GM18505 (cell line): ENCODE measurements around the gene CBY2.

Source experiments
- ATAC-seq: cut with Tn5 transposase; IDR thresholded peaks from one replicate; pipeline ENCODE4 v1.9.1; 2021; ENCODE audit not compliant: unreplicated experiment
- POLR2A ChIP-seq: IDR thresholded peaks from 4 replicates; pipeline ENCODE4 v1.6.1; 2011; ENCODE audit warnings: borderline replicate concordance; ENCODE audit not compliant: insufficient read depth, insufficient read length; ENCODE audit errors: extremely low read depth

The CBY2 gene

DNA sequence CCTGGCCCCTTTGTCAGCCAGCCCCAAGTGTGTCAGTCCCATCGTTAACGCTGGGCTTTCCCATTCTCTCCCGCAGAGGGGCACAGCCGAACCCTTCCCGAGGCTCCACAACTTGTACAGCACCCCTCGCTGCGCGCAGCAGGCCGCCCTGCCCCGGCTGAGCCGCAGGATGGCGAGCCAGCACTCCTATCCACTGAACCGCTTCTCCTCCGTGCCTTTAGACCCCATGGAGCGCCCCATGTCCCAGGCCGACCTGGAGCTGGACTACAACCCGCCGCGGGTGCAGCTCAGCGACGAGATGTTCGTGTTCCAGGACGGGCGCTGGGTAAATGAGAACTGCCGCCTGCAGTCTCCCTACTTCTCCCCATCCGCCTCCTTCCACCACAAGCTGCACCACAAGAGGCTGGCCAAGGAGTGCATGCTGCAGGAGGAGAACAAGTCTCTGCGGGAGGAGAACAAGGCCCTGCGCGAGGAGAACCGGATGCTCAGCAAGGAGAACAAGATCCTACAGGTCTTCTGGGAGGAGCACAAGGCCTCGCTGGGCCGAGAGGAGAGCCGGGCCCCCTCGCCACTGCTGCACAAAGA is 11.1 kb downstream of the CBY2 start:
- no peak for ATAC-seq
- no peak for TF ChIP-seq POLR2A

DNA sequence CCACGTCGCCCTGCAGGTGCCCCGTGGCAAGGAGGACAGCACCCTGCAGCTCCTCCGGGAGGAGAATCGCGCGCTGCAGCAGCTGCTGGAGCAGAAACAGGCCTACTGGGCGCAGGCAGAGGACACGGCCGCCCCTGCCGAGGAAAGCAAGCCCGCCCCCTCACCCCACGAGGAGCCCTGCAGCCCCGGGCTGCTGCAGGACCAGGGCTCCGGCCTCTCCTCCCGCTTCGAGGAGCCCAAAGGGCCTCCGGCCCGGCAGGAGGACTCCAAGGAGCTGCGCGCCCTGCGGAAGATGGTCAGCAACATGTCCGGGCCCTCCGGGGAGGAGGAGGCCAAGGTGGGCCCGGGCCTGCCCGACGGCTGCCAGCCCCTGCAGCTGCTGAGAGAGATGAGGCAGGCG is 11.6 kb downstream of the CBY2 start:
- no peak for TF ChIP-seq POLR2A
- ATAC-seq: no peak

DNA sequence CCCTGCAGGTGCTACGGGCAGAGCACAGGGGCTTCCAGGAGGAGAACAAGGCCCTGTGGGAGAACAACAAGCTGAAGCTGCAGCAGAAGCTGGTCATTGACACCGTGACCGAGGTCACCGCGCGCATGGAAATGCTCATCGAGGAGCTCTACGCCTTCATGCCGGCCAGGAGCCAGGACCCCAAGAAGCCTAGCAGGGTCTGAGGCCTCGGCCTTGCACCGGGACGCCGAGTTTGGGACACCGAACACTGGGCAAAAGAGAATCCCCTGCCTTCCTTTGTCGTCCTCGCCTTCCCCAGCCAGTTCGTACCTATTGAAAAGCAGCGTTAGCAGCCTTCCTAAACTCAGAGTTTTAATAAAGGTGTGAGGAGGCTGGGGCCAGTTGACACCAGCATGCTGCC is 12.1 kb downstream of the CBY2 start:
- TF ChIP-seq POLR2A: no peak
- ATAC-seq: no peak

DNA sequence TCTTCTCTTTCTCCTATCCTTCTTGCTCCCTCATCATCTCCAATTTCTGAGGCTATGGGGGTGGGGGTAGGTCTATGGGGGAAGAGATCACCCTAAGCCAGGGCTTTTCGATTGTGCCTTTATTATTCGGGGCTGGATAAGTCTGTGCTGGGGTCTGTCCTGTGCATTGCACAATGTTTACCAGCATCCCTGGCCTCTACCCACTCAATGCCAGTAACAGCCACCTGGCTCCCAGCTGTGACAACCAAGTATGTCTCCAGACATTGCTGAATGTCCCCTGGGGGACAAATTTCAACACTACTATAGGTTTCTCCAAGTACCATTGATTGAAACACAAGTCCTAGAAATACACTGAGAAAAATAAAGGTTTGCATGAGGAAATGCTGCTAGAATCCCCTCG is 13.2 kb downstream of the CBY2 start:
- ATAC-seq: no peak
- no peak for TF ChIP-seq POLR2A

DNA sequence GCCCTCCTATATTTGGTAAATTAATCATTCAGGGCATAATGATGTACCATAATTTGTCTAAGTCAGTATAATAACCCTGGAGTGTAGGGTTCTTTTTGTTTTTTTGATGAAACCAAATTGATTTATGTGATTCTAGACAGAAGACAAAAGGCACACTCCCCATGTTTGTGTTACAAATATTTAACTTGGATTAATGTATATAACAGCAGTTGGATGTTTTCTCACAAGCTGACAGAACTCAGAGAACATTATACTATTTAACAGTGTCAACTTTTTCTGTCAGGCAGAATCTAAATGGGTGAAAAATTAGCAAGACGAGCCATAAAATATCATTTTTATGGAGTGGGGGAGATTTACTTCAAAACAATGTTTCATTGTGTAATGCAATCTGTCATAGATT is 15.2 kb downstream of the CBY2 start:
- ATAC-seq: no peak
- TF ChIP-seq POLR2A: no peak

DNA sequence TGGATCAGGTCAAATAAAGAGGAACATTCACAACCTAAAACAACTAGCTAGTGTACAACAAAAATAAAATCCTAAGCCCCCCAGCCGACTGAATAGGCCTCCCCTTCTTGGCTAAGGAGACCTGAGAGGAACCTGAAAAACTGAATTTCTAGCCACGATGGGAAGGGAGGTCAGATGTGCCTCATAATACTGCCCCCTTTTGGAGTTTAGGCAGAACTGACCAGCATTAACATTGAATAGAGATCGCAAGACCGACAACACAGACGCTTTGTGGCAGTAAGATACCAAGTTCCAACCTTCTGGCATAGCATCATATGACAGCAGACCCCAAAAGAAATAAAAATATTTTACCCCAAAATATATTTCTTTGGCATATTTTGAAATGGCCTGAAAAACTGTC is 15.9 kb downstream of the CBY2 start:
- no peak for ATAC-seq
- no peak for TF ChIP-seq POLR2A

DNA sequence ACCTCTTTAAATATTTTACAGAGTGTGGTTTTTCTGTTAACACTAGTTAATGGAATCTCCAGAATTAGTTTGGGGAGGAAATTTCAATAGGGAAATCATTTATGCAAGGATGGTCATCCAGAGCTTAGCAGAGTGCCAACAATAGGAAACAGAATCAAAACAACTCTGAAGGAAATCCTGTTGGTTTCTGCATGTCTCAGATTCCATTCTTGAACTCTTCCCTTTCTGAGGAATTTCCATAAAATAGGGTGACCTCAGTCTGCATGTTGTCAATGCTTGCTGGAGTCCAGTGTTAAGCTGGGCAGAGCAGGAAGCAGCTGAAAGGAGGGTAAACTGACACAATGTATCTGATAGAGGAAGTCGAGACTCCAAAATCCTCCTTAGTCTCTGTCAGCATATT is 16.9 kb downstream of the CBY2 start:
- no peak for TF ChIP-seq POLR2A
- no peak for ATAC-seq

DNA sequence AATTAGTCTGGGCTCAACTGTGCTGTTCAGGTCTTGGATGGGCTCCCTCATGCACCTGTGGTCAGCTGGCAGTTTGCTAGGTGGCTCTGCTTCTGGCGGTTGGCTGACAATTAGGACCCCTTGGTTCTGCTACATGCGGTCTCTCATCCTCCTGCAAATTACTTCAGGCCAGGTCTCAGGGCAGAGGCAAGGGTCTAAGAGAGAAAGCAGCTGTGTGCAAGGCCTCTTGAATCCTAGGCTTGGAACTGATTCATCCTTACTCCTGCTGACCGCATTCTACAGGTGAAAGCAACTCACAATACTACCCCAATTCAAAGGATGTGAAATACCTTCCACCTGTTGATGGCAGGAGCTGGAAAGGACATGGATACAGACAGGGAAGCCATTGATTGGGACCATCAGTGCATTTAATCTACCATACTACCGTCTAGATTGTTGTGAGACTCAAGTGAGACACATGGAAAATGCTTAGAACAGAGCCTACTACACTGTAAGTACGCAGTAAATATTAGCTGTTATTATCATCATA is 19.1 kb downstream of the CBY2 start:
- ATAC-seq: no peak
- no peak for TF ChIP-seq POLR2A

DNA sequence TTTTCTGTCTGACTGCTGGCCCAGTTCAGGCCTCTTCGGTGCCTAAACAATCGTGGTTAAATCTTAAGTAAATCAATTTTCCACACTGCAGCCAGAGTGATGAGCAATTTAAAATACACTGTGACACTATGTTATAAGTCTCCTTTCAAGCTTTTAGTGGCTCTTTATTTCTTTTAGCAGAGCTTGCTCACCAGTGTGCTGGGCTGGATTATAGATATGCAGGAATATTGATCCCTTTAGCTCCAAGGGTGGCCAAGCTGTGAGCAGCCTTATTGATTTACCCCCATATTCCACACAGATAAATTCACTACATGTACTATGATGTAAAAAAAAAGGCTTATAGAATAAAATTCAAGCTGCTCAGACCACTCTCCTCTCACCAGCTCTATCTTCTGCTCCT is 21.7 kb downstream of the CBY2 start:
- no peak for ATAC-seq
- no peak for TF ChIP-seq POLR2A

DNA sequence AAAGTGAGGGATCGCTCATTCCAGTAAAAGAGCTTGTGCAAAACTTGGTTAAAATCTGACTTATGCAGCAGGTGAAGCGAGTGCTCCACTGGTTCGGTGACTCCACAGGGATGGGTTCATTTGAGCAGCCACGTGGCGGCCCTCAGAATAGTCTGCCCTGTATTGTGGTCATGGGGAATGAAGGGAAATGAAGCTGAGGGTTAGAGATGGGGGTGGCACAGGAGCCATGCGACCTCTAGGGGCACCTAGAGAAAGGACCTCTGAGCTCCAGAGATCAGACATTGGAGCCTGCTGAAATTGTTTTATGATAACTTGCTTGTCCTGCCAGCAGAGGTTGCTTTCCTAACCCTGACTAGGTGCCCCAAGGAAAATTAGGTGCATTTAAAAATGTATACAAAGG is 26.6 kb downstream of the CBY2 start:
- no peak for TF ChIP-seq POLR2A
- ATAC-seq: no peak

DNA sequence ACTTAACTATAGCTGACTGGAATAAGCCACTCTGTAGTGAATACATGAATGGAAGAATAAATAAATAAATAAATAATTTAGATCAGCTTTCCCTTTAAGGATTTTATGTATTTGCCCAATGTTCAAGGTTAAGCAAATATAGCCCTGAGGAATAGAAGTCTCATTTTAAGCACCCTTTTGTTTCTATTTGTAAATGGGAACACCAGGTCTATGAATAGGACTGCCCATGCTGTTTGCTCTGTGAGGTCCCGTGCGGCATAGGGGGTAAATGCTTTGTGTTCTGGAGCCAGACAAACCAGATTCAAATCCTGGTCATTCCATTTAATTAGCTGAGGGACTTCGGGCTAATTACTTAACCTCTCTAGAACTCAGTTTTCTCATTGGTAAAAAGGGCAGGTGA is 29.3 kb downstream of the CBY2 start:
- no peak for ATAC-seq
- TF ChIP-seq POLR2A: no peak

DNA sequence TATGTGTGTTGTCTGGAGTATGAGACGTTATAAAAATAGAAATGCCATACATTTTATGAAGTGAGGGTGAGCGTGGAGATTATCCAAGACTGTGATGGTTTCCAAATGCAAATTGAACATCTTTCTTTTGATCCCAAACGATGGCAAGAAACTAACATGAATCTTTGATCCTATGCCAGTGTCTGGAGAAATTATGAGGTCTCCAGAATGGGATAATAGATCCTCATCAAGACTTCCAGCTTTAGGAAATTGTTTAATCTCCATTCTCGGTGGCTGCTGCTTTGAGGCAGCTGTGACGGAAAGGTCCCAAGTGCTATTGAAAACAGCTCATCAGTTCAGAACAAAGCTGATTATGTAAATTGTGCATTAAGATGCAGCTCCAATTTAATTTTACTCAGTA is 30.8 kb downstream of the CBY2 start:
- no peak for TF ChIP-seq POLR2A
- no peak for ATAC-seq

DNA sequence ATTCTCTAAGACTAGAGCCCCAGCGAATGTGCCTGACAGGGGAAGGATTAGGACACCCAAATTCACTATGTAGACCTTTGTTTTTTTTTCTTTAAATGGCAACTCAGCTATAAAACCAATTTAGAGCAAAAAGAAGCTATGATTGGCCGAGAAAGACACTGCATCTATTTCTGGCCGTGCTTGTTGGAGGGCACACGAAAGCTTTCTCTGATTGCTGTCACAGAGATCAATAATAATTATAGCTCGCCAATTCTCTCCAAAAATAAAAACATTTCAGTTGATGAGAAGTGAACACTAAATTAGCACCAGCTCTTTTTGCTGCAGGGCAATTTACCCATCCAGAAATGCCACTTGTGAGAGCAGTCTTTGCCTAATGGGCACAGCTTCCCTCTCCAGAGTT is 31.2 kb downstream of the CBY2 start:
- no peak for TF ChIP-seq POLR2A
- ATAC-seq: no peak

DNA sequence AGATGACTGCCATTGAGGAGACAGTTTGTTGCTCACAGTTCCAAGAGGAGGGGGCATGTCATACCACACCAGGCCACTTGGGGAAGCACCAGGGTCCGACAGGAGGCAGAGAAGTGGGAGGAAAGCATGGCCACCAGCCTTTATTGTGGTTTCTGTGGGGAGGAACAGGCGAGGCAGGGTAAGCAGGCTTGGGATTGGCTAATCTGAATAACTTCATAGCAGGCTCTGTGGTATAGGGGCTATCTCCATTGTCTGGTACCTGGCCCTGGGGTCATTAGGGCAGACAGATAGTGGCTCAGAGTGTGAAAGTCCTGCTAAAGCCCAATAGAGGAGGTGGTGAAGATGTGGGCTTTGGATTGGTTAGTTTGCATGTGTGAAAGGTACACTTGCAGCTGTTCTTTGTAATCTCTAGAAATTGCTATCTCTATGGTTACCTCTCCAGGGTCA is 35.5 kb downstream of the CBY2 start:
- ATAC-seq: no peak
- TF ChIP-seq POLR2A: no peak

DNA sequence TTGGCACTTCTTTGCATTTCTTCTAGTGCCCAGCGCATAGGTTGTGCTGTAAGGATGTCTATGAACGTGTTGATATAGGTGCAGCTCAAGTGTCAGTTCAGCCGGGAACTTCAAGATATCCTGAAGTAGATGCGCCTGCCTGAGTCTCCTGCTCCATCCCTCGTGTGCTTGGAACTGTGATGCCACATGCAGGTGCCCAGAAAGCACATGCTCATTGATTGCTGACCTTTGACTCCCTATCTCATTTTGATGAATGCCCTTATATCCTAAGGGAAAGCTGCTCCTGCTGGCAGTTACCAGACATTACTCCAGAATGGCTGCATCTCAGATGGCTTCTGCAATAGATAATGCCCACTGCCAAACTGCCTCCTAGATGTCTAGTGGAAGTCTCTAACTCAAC is 40.9 kb downstream of the CBY2 start:
- ATAC-seq: no peak
- no peak for TF ChIP-seq POLR2A
